Measurements from ENCODE around the gene GARRE1.
A peak's percentile ranks its signal among the peaks of the same experiment; 100 is the strongest.

The GARRE1 gene

DNA sequence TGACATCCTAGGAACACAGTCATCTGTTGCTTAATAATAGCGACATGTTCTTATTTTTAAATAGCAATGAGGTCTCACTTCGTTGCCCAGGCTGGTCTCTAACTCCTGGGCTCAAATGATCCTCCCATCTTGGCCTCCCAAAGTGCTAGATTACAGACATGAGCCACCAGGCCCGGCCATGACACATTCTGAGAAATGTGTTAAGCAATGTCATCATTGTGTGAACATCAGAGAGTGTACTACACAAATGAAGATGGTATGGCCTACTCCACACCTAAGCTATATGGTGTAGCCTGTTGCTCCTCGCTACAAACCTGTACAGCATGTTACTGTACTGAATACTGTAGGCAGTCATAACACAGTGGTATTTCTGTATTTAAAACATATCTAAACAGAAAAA is 24.6 kb upstream of the GARRE1 start:
- ChIA-PET POLR2A (no interaction called here), CTCF (no interaction called here)
- TF ChIP-seq, protein P1, sequence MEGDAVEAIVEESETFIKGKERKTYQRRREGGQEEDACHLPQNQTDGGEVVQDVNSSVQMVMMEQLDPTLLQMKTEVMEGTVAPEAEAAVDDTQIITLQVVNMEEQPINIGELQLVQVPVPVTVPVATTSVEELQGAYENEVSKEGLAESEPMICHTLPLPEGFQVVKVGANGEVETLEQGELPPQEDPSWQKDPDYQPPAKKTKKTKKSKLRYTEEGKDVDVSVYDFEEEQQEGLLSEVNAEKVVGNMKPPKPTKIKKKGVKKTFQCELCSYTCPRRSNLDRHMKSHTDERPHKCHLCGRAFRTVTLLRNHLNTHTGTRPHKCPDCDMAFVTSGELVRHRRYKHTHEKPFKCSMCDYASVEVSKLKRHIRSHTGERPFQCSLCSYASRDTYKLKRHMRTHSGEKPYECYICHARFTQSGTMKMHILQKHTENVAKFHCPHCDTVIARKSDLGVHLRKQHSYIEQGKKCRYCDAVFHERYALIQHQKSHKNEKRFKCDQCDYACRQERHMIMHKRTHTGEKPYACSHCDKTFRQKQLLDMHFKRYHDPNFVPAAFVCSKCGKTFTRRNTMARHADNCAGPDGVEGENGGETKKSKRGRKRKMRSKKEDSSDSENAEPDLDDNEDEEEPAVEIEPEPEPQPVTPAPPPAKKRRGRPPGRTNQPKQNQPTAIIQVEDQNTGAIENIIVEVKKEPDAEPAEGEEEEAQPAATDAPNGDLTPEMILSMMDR (IDR thresholded peaks at IDR 0.05; ENCODE audit: control extremely low read depth, extremely low read depth, low read depth, missing control alignments) = no peak
- DNase-seq (ENCODE audit: extremely low spot score) = no peak

DNA sequence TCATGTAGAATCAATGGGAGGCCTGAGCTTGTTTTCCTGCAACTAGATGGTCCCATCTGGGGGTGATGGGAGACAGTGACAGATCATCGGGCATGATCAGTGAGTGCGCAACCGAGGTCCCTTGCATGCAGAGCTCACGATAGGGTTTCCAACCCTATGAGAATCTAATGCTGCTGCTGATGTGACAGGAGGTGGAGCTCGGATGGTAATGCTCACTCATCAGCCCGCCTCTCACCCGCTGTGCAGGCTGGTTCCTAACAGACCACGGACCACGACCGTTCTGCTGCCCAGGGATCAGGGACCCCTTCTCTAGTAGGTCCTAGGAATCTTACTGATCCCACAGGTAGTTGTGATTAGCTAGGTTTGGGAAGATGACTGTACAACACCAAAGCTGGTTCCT is 23.5 kb upstream of the GARRE1 start:
- TF ChIP-seq, protein P1 (IDR thresholded peaks at IDR 0.05; ENCODE audit: control extremely low read depth, extremely low read depth, low read depth, missing control alignments) = no peak
- no peak for DNase-seq (ENCODE audit: extremely low spot score)
- CTCF ChIA-PET = interaction anchor here (0.7 to 3.1 kb wide), 2 partner anchors 8 to 12 kb away, joined by 3 to 17 read pairs; no protein-coding TSS in a partner anchor
- POLR2A ChIA-PET = no interaction called here

DNA sequence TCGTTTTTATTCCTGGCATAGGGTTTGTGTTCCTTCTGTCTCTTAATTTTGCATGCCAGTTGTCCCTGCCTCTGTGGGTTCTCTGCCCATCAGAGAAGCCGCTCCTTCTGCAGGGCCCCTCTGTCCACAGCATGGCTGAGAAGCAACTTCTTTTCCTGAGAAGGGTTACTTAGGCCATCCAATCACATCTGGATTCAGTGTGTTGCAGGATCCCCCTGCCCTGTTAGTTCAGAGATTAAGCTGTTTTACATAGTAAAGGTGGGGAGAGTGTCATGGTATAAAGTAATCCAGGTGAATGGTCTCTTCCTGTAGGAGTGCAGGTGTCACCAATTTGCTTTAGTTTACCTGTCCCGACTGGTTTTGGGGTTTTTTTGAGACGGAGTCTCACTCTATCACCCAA is 22.9 kb upstream of the GARRE1 start:
- ChIA-PET POLR2A (no interaction called here), CTCF (interaction anchor here (0.8 to 3.1 kb wide), 2 partner anchors 9 to 10 kb away, joined by 3 to 17 read pairs; no protein-coding TSS in a partner anchor)
- no peak for DNase-seq (ENCODE audit: extremely low spot score)
- TF ChIP-seq, protein P1 (IDR thresholded peaks at IDR 0.05; ENCODE audit: control extremely low read depth, extremely low read depth, low read depth, missing control alignments) = no peak

DNA sequence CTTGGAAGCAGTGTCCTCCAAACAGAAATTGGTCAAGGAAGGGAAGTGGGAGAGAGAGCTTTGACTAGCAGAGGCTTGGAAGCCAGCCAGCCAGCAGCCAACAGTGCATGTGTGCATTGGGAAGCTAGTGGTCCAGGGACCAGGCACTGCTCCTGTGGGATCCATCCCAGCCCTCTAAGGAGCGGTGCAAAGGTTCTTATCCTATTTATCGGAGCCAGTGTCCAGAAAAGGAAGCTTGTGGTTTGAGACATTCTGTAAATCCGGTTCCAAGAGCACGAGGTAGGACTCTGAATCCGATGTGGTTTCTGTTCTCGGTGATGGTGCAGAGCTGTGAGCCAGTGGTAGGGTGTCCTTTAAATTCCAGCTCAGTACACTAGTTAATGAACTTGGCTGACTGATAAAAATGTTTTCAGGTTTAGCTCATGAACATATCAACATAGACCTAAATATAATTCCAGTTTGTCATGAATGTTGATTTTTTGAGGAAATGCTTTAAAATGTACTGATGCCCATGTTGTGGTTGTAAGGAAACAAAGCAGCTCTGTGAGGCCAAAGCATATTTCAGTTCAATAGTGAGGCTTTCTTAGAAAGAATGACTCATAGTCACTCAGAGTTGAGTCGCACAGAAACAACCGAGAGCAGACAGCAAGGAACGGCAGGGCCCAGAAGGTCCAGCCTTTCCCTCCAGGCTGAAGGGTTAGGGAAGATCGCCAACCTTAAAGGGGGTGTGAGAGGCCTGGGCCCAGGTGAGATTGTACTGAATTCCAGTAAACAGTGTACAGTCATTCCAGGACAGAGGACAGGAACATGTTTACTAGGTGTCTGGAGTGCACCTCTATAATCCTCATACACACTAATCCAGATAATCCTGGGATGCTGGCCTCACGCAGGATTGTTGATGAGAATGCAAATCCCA is 21.5 kb upstream of the GARRE1 start:
- CTCF ChIA-PET = interaction anchor here (0.9 to 3.1 kb wide), 5 partner anchors 10 to 105 kb away, joined by 3 to 17 read pairs (median 4); no protein-coding TSS in a partner anchor
- DNase-seq (ENCODE audit: extremely low spot score) = peak; percentile 60
- TF ChIP-seq, protein P1 (IDR thresholded peaks at IDR 0.05; ENCODE audit: control extremely low read depth, extremely low read depth, low read depth, missing control alignments) = no peak
- POLR2A ChIA-PET = no interaction called here

DNA sequence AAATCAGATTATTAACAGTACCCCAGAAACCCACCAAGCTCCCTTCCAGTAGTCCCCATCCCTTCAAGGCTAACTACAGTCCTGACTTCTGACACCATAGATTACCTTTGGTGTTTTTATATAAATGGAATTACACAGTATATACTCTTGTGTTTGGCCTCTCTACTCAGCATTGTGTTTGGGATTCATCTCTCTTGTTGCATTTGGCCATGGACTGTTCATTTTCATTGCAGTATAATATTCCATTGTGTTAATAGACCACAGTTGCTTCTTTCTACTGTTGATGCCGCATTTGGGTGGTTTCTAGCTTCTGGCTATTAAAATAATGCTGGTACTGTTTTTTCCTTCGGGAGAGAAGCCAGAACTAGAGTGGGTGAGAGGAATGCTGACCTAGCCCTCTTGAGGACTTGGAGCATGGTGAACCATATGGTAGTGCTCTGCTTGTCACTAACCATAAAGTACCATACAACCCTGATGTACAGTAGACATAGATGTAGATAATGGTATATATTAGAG is 18.9 kb upstream of the GARRE1 start:
- ChIA-PET CTCF (interaction anchor here (1.4 kb wide), 1 partner anchor 16 kb away, joined by 3 read pairs; no protein-coding TSS in a partner anchor), POLR2A (no interaction called here)
- TF ChIP-seq, protein P1 (IDR thresholded peaks at IDR 0.05; ENCODE audit: control extremely low read depth, extremely low read depth, low read depth, missing control alignments) = no peak
- no peak for DNase-seq (ENCODE audit: extremely low spot score)

DNA sequence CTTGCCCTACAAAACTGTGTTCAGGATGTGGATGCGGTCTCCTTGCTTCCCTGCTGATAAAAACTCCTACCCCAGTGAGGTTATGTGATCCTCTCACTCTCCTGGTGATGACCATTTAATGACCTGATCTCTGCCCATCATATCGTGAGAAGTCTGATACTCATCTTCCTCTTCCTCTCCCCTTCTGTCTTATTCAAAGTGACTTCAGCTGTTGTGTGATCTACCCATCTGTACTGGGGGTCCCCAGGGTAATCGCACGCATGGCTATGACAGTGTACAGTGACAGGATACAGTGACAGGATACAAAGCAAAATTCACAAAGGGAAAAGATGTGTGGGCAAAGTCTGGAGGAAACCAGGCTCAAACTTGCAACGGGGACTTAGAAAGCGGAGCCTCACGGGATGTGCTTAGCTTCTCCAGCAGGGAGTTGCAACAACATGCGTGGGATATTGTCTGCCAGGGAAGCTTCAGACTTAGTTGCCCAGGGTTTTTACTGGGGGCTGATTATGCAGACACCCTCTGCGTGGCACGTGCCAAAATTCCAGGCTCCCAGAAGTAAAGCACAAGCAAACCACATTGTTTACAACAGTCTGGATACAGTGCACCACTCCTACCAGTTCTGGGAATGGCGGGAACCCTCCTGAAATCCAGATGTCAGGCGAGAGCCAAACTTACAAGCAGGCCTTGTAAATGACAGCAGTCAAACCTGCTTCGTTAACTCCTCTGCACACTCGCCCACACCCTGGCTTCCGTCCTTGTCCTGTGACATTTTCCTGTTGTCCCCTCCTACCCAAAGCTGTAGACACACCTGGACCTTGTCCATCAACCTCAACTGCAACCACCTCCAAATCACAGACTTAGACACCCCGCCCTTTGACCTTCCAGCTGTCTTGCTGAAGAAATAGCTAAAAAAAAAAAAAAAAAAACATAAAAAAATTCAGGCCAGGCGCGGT is 18.0 kb upstream of the GARRE1 start:
- TF ChIP-seq, protein P1 (IDR thresholded peaks at IDR 0.05; ENCODE audit: control extremely low read depth, extremely low read depth, low read depth, missing control alignments) = no peak
- CTCF ChIA-PET = interaction anchor here (1.4 kb wide), 1 partner anchor 17 kb away, joined by 3 read pairs; no protein-coding TSS in a partner anchor
- no peak for DNase-seq (ENCODE audit: extremely low spot score)
- POLR2A ChIA-PET = interaction anchor here (0.9 kb wide), 1 partner anchor 243 kb away, joined by 3 read pairs; no protein-coding TSS in a partner anchor
